Putamen (tissue), 1 donor: ENCODE measurements around the gene FAM241B.
A peak's percentile ranks its signal among the peaks of the same experiment; 100 is the strongest.

Experiments used
- DNase-seq: peaks from one replicate; pipeline ENCODE4 v3.0.0-alpha.2; 2016; ENCODE audit warnings: low spot score

FAM241B gene

GRCh38 chr10:69649786-69650550 is 19.9 kb downstream of the FAM241B start:
- no peak for DNase-seq

GRCh38 chr10:69650589-69651261 is 20.7 kb downstream of the FAM241B start:
- no peak for DNase-seq

DNA sequence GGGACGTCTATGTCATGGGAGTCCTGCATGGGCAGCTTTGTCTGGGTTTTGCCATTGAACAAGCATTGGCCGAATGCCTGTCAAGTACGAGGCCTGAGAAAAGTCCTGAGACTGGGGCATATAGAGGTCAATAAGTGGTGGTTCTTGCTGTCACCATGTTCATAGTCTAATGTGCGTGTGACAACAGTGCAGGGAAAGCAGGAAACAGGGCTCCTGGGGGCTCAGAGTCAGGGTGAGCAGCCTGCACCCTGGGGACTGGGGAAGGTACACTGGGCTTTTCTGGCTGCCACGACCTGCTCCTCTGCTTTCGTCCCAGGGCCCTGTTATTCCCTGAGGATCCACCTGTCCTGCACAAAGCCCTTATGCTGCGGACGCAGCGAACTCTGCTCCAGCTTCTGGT is 21.3 kb downstream of the FAM241B start:
- no peak for DNase-seq

- no peak for DNase-seq
Measured at GRCh38 chr10:69652111-69652856, 22.2 kb downstream of the FAM241B start.

DNA sequence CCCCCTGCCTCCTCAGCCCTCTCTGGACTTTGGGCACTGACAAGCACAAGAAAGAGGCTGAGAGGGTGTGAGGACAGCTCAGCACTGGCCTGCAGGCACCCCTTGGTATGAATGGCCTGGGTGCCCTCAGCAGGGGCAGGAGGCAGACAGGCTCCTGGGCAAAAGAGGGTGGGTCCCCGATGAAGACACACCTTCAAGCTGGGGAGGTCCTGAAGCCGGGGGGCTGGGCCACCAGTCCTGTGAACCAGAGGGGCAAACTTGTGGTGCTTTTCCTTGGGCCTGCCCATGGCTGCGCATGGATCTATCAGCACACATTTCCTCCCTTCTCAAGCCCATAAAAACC is 22.8 kb downstream of the FAM241B start:
- no peak for DNase-seq

DNA sequence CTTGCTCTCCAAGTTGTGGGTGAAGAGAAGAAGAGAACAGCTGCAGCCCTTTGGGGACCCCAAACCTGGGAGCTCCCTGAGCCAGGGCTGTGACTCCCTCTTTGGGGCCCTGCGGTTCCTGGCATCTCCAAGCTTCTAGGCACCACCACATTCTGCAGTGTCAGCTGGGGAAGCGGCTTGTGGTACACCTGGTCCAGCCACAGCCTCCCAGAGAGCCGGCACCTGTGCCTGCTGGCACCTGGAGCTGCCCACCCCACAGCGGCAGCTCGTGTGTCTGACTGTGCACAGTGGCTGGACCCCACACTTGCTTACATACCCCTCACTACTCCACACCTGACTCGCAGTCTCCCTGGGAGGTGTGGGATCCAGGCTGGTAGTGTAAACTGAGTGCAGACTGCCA is 23.5 kb downstream of the FAM241B start:
- no peak for DNase-seq

- no peak for DNase-seq
Measured at GRCh38 chr10:69655124-69655867, 25.2 kb downstream of the FAM241B start.

- no peak for DNase-seq
Measured at GRCh38 chr10:69655868-69656555, 26.0 kb downstream of the FAM241B start.

- DNase-seq: no peak
Measured at GRCh38 chr10:69656742-69657269, 26.8 kb downstream of the FAM241B start.

- peak; percentile 32 for DNase-seq
Measured at GRCh38 chr10:69657430-69657829, 27.4 kb downstream of the FAM241B start.

DNA sequence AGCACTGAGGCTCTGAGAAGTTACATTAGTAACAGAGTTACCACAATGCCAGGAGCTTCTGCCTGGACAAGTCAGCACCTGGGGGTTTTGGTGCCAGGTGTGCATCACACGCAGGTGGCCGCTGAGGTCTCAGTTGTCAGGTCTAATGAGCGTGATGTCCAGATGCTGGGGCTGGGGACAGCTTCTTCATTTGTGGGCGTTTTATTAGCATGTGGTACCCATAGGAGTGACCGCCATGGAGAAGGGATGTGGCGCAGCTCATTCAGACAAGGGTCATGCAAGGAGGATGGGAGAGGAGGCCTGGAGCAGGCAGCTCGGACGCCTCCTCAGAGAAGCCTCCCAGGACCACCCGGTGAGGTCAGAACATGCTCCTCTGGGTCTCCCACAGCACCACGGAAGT is 27.8 kb downstream of the FAM241B start:
- DNase-seq: no peak

DNA sequence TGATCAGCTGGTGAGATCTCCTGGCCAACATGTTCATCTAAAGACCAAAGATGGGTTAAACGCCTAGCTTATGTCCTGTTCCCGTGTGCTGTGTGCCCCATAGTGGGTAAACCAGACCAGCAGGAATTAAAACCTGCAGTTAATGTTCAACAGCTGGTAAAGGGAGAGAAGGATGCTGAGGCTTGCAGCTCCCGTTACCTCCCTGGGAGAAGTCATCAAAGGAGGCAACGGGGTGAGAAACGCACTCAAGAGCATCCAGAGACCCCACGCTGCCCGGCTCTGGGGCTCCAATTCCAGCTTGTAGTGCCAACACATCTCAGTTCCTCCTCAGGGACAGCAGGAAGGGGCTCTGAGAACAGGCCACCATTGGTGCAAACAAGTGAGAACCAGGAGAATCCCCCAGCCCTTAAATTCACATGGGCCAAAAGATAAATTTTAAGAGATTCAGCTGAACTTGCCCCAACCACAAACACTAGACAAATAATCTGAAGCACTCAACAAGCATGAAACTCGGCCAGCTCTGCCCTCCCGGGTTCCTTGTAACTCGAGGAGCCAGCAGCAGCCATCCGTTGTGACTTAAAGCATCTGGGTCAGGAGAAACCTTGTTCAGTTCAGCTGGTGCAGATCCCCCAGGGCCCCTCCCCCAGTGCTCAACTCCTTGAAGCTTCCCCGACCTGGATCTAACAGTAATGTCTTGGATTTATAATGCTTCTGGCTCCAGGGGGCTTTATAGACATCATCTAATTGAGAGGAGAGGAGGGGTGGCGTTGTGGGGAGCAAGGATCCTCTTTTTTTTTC is 29.4 kb downstream of the FAM241B start:
- DNase-seq: no peak

DNA sequence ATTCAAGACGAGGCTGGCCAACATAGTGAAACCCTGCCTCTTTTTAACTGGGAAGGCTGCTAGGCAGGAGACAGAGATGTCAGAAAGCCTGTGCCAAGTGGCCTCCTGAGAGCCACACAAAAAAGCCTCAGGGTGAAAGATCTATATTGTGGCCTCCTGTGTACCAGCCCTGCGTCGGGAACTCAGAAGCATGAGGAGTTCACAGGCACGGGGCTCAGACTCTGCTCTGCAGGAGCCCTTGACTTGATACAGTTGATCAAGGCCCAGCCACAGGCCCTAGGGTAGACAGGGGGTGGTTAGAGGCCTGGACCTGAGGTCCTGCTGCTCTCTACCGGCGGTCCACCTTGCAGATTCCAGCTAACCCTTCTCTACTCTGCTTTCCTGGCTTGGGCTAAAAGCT is 30.2 kb downstream of the FAM241B start:
- no peak for DNase-seq

DNA sequence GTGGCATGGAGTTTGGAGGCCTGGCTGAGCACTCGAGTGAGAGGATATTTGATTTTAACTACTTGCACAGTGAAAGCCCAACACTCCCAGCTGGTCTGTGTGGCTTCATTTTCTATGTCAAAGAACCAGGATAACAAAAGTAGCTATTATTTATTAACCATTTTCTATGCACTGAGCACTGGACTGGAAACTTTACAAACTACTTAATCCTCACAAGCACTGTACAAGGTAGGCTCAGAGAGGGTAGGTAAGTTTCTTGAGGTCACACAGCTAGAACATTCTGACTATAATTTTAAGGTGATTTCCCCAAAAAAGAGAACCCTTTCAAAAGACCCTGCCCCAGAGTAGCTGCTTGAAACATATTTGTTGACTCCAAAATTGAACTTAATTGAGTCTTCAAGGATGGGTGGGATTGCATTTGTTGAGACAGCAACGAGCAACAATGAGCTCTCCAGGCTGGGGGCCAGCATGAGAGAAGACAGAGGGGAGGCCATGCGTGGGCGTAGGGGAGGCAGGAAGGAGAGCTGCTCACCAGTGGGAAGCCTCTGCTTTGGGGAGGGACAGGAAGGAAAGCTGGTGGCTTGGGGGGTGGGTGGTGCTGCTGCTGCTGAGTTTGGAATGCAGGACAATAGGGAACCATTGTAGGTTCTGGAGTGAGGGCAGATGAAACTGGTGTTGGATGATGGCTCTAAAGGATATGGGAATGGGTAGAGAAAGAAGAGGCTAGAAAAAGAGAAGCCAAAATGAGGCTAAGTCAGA is 31.5 kb downstream of the FAM241B start:
- DNase-seq: no peak

- no peak for DNase-seq
Measured at GRCh38 chr10:69662173-69662877, 32.3 kb downstream of the FAM241B start.

- no peak for DNase-seq
Measured at GRCh38 chr10:69662901-69663300, 32.9 kb downstream of the FAM241B start.

GRCh38 chr10:69663369-69663947 is 33.4 kb downstream of the FAM241B start:
- no peak for DNase-seq

- no peak for DNase-seq
Measured at GRCh38 chr10:69665474-69666320, 35.6 kb downstream of the FAM241B start.
